PC-3 (cell line): ENCODE data around the gene CYP11A1.

Experiments
- EZH2 ChIP-seq: fragments of 300-600 bp; sonication (generic); IDR thresholded peaks from one replicate; pipeline ENCODE4 v1.6.1; 2017; ENCODE audit warnings: antibody characterized with exemption, mild to moderate bottlenecking, low read length; ENCODE audit not compliant: unreplicated experiment
- EZH2phosphoT487 ChIP-seq: fragments of 300-600 bp; sonication (generic); IDR thresholded peaks from 2 replicates; pipeline ENCODE4 v1.6.1; 2018; ENCODE audit warnings: mild to moderate bottlenecking, antibody characterized with exemption, low read length, borderline replicate concordance
- TF ChIP-seq, protein P1 (sequence below): fragments of 300-600 bp; sonication (generic); conservative IDR thresholded peaks from 2 replicates; pipeline ENCODE4 v1.5.1; 2017; ENCODE audit warnings: antibody characterized with exemption, low read depth, mild to moderate bottlenecking, low read length

DNA sequence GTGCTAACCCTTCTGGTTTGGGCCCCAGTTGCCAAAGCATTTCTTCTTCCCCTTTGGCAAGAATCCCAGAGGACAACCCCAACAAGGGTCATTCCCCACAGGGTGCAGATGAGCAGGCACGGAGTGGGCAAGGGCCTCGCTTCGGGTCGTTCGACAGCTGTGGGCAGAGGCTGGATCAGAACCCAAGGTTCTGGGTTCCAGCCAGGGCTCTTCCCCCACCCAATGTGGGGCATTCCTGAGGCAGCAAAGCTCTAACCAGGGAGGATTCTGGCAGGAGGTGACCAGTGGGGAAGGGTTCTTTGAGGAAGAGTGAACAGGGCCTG is 48.3 kb downstream of the CYP11A1 start:
- TF ChIP-seq, protein P1, sequence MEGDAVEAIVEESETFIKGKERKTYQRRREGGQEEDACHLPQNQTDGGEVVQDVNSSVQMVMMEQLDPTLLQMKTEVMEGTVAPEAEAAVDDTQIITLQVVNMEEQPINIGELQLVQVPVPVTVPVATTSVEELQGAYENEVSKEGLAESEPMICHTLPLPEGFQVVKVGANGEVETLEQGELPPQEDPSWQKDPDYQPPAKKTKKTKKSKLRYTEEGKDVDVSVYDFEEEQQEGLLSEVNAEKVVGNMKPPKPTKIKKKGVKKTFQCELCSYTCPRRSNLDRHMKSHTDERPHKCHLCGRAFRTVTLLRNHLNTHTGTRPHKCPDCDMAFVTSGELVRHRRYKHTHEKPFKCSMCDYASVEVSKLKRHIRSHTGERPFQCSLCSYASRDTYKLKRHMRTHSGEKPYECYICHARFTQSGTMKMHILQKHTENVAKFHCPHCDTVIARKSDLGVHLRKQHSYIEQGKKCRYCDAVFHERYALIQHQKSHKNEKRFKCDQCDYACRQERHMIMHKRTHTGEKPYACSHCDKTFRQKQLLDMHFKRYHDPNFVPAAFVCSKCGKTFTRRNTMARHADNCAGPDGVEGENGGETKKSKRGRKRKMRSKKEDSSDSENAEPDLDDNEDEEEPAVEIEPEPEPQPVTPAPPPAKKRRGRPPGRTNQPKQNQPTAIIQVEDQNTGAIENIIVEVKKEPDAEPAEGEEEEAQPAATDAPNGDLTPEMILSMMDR, result no peak
- TF ChIP-seq EZH2phosphoT487 (no peak), EZH2 (no peak)
